ENCODE measurements around the gene TMEM272. TPM values are rescaled to one million over a fixed set of nuclear protein-coding genes. Genes with fewer than 3 reads are reported as not detected.
"Not testable (repeated sequence)": the region's sequence is repeated elsewhere in the genome, so short reads cannot be mapped to it uniquely, and the experiment has no call there.

TMEM272 gene
- total RNA-seq, 1 donor from 2014 or later, result 0.71 TPM

DNA sequence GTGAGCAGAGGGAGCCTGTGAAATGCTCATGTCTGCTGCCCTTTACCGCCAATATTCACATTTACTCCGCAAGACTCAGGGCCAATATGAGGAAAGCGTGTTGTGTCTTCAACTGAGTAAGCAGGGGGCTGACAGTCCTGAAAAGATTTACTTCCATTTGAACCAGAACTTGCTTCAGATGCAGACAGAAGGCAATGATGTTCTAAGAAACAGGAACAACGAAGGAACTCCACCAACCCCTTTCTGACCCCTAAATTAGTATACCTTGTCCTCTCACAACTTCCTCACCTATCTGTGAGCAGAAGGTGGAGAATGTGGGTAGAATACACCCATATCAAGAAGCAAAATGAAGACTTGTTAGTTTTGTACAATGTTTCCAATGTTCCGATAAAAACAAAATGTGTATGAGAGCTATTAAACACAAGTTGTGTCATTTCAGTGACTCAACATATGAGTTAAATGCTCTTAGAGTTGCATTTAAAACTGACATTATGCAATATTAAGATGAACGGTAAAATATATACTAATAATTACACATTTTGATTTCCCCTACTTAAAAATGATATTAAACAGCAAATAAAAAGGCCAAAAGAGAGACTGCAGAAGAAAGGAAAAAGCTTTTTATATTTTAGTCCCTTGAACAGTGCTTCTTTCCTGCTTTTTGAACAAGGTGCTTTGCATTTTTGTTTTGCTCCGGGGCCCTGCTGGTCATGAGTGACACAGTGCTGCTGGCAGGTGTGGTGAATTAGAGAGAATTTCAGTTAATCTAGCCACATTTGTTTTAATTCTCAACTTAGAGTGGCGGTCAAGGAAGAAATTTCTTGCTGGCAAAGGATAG, 16.0 kb downstream of the TMEM272 start:
- intact Hi-C loops (cut with DNase I), result no loop called here
- DNase-seq (ENCODE audit: low spot score) (no peak), ATAC-seq (no peak)

DNA sequence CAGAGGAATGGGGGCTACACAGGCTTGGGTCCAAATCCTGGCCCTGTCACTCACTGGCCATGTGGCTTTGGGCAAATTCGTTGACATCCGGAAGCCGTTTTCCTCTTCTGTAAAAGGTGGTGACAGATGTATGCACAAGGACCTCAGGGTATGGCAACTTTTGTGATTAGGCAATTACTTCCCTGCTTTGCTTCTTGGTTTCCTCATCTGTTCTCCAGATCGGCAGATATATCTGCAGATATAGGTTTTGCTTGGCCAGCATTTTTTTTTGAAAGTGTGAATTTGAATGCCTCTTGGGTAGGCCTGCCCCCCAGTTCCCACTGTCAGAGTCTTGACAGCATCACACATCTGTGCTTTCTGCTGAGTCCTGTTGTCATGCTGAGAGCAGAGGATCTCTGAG, 17.7 kb downstream of the TMEM272 start:
- intact Hi-C loops (cut with DNase I), result no loop called here
- DNase-seq (ENCODE audit: low spot score), result no peak

DNA sequence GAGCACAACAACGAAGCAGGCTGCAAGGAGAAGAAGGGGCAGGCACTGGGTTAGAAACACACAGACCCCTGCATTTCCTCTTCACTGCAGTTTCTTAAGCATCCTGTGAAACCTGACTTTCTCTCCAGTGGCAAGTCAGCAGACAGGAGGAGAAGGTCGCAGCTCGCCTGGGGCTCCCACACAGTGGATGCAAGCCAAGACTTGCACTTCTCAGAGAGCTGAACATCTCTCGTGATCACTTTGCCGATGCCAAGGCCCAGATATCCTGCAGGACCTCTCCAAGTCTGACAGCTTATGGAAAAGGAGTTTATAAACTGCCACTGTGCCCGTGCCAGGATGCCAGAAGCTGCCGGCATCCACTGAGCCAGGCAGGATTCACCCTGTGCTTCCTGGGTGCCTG, 18.4 kb downstream of the TMEM272 start:
- DNase-seq (ENCODE audit: low spot score) (no peak), ATAC-seq (no peak)
- intact Hi-C loops (cut with DNase I), result no loop called here

More for the DNA sequence above, 17.7 kb downstream of the TMEM272 start:
- no peak for ATAC-seq

DNA sequence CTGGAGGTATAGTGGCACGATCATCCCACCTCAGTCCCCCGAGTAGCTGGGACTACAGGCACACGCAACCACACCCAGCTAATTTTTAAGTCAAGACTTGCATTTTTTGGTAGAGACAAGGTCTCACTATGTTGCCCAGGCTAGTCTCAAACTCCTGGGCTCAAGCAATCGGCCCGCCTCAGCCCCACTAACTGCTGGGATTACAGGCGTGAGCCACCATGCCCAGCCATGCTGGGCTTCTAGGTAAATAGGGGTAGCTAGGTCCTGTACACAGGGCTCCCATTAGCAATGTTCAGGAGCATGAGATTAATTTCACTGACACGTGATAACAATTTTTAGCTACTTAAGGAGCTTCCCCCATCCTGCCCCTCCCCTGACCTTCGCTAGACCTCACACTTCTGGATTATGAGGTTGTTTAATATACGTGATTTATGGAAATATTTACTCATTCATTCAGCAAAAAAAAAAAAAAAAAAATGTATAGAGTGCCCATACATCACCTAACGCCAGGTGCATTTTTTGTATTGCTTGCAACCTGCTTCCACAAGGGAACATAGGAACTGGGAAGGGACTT, 19.2 kb downstream of the TMEM272 start:
- no peak for DNase-seq (ENCODE audit: low spot score)

DNA sequence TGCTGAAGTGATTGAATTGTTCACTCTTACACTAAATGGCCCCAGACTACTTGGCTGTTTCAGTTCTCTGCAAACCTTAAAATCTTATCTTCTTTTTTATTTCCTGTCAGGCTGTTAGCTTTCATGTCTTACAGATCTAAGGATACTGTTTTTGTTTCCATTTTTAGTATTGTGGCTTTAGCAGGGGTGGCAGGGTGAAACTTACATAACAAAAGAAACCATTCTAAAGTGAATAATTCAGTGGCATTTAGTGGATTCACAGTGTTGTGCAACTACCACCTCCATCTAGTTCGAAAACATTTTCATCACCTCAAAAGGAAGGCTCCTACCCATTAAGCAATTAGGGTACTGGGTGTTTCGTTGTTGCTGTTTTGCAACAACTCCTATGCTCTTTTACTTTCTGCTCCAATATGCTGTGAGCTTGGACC, 19.8 kb downstream of the TMEM272 start:
- intact Hi-C loops (cut with DNase I), result loop anchor here (1.0 kb wide), 1 partner anchor 31 kb away; no protein-coding TSS in a partner anchor
- peak; percentile 73 for ATAC-seq
- no peak for DNase-seq (ENCODE audit: low spot score)

More for the DNA sequence above, 19.2 kb downstream of the TMEM272 start:
- intact Hi-C loops (cut with DNase I), result loop anchor here (1.0 kb wide), 1 partner anchor 31 kb away; no protein-coding TSS in a partner anchor
- no peak for ATAC-seq

DNA sequence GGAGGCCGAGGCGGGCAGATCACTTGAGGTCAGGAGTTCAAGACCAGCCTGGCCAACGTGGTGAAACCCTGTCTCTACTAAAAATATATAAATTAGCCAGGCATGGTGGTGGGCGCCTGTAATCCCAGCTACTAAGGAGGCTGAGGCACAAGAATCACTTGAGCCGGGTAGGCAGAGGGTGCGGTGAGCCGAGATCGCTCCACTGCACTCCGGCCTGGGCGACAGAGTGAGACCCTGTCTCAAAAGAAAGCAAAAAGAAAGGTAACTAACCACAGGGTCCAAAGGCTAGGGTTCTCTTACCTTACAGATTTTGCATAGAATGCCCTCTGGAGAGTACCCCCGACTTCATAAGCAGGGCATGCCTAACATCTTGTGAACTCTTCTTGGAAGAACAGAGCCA, 20.3 kb downstream of the TMEM272 start:
- intact Hi-C loops (cut with DNase I), result loop anchor here (1.0 kb wide), 1 partner anchor 32 kb away; no protein-coding TSS in a partner anchor
- not testable (repeated sequence) for ATAC-seq; DNase-seq (ENCODE audit: low spot score)

DNA sequence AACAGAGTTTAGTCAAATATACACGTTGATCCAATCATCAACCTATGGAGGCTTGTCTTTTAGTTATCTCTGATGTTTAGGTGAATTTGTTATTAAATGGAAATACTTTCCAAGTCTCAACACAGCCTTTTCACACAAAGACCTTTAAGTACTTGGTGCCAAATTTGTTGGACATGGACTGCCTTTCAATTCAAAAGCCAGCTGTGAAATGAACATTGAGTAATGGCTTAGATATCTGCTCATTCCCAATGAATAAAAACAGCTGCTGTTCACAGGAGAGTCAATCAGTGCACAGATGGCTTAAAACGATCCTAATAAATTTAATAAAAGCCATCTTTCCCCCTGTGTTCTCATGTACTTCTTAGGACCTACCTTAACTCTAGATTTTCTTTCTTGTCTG, 21.1 kb downstream of the TMEM272 start:
- no peak for DNase-seq (ENCODE audit: low spot score)

DNA sequence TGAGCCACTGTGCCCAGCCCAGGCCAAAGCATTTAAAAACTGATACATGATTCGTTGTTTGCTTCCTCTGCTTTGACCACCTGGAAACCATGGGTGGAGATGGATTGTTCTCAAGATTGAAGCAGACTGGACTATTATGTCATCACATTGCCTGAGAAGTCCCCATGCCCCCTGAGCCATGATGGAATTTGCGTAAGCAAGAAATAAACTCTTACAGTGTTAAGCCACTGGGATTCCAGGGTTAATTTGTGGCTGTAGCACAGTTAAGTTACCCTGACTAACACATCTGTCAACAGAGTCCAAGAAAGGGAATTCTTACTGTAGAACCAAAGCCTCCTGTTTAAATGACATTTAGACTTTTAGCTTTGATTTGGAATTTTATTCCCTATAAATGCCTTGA, 21.6 kb downstream of the TMEM272 start:
- intact Hi-C loops (cut with DNase I), result no loop called here
- ATAC-seq, result no peak
- DNase-seq (ENCODE audit: low spot score), result no peak

More for the DNA sequence above, 21.1 kb downstream of the TMEM272 start:
- ATAC-seq, result no peak
- intact Hi-C loops (cut with DNase I), result no loop called here

DNA sequence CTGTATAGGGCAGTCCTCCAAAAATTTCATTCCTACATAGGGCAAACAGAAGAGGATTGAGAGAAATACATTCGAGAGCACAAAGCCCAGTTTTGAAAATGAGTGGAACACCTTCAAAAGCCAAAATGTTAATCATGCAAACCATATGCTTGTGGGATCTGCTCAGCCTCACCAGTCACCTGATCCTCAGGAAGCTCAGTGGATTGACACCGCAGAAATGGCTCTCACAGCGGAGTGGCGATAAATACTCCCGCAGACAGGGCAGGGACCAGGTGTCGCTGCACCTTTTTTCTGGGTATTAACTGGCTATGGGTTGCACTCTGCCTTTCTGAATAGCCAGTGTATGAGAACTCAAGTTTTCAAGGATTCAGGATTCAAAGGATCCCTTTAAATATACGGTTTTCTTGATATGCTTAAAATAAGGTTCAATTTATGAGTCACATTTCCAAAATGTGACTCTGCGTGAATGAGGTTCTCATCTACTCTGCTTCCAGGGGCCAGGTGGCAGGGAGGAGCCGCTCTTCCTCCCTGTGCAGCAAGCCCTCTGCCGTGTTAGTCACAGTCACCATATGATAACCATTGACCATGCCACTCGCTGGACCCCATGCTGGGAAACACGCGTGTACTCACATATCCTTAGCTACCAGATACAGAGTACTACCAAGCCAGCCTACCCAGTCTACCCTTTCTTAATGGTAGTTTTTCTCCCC, 22.7 kb downstream of the TMEM272 start:
- ATAC-seq (no peak), DNase-seq (ENCODE audit: low spot score) (no peak)
- intact Hi-C loops (cut with DNase I), result no loop called here

DNA sequence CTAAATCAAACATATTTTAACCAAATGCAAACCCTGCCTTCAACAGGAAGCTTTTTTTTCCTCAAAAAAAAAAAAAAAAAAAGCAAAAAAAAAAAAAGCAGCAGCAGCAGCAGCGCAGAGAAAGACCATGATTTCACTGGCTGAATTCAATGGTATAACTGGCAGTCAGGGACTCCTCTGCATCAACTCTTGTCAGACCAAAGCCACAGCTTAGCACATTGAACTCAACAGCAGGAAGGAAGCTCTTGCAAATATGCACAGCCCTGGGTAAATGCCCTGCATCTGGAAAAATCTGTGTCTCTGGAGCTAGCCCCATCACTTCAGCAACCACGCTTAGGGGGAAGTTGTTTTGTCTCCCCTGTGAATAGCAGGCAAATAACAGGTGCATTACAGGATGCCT, 23.4 kb downstream of the TMEM272 start:
- DNase-seq (ENCODE audit: low spot score), result no peak
- intact Hi-C loops (cut with DNase I), result no loop called here
- ATAC-seq, result no peak

DNA sequence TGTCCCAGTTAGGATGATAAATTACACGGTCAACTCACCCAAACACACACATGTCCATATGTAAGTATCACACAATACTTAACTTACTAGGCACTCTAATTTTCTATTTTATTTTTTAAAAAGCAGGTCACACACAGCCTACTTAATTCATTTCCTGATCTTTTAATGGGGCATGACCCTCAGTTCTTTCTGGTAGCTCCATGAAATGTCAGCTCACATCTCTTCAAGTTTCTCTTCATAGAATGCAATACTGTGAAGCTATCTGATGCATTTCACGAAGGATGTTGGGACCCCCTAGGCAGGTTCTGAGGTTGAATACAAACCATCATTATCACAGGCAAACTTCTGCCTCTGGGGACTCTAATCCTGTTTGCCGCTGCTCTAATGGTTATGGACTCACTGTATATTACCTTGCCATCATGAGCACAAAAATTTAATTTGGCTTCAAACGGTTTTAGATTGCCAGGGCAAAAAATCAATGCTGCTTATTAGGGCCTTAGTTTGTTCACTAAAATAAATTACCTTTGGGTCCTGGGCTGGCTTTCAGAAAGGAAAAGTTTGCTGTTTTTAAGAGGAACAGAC, 24.9 kb downstream of the TMEM272 start:
- no peak for ATAC-seq

DNA sequence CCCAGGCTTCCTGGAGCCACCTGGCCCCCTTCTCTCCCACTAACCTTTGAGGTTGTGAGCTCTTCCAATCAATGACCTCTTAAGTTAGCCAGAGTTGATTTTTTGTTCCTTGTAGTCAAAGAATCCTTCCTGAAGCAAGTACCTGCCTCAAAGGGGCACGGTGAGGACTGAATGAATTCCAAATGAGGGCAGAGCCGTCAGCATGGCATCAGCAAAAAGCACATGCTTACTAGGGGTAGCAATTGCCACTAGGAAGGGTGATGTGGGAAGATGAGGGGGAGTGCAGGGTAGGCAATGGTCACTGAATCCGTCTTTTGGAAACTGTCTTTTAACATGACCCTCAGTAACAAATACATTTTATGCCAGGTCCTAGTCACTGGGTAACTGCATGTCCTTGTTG, 25.4 kb downstream of the TMEM272 start:
- no peak for DNase-seq (ENCODE audit: low spot score)
- ATAC-seq, result no peak
- intact Hi-C loops (cut with DNase I), result no loop called here

More for the DNA sequence above, 24.9 kb downstream of the TMEM272 start:
- intact Hi-C loops (cut with DNase I), result no loop called here
- no peak for DNase-seq (ENCODE audit: low spot score)

DNA sequence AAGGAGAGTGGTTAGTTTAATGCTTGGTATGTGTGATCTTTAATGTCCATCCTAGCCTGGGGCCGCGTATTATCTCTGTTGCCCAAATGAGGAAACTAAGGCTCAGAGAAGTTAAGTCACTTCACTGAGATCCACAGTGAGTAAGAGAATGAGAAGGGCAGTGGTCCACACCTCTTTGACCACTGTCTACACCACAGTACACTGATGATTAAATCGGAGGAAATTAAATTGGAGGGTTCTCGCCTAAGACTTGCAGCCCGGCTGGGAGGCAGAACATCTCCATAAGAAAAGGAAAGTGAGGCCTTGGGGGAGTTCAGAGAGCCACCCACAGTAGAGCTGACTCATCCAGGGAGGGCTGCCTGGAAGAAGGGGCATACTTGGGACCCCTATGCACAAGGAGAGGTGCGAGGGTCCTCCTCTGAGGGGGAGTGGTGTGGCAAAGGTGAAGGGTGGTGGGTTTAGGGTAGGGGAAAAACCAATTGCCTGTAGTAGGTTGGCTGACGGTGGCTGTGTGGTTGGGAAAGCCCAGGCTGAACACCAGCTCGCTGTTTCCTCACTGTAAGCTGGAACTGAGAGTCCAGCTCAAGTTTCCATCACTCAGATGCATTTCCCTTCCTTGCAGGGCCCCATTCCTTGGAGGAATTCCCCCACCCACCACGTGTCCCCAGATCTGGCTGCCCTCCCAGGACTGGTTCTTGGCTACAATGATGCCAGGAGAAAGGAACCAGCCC, 26.0 kb downstream of the TMEM272 start:
- no peak for DNase-seq (ENCODE audit: low spot score)
- ATAC-seq, result peak; percentile 41
- intact Hi-C loops (cut with DNase I), result no loop called here

DNA sequence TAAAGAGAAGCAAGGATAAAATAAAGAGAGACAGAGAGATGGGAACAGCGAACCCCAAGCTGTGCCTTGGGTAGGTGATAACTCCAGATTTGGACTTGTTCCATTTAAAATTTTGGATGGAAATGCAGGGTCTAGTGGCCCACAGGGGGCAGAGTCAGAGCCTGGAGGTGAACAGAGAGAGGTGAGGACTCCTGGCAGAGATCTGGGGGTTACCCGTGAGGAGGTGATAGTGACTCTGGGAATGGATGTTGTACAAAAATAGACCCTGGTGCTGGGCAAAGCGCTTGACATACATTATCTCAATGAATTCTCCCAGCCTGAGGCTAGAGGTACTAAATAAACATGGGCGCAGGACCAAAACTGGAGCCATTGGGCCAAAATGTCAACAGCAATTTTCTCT, 26.7 kb downstream of the TMEM272 start:
- DNase-seq (ENCODE audit: low spot score) (no peak), ATAC-seq (no peak)
- intact Hi-C loops (cut with DNase I), result no loop called here

DNA sequence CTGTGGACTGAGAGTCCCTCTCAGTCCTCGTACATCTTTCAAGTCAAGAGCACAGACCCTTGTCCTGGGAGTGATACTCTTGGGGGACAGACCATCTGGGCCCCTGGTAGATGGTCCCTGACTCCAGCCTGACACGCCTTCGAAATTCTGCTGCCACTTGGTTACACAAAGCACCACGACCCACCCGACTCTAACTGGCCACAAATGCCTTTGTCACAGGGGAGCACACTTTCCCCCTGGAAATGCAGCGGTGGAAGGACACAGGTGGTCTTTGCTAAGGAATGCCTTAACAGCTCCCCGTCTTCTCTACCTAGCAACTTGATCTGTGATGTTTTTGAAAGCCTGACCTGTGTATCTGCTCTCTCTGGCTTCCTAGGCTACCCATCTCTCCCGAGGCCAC, 27.3 kb downstream of the TMEM272 start:
- no peak for ATAC-seq
- intact Hi-C loops (cut with DNase I), result no loop called here

DNA sequence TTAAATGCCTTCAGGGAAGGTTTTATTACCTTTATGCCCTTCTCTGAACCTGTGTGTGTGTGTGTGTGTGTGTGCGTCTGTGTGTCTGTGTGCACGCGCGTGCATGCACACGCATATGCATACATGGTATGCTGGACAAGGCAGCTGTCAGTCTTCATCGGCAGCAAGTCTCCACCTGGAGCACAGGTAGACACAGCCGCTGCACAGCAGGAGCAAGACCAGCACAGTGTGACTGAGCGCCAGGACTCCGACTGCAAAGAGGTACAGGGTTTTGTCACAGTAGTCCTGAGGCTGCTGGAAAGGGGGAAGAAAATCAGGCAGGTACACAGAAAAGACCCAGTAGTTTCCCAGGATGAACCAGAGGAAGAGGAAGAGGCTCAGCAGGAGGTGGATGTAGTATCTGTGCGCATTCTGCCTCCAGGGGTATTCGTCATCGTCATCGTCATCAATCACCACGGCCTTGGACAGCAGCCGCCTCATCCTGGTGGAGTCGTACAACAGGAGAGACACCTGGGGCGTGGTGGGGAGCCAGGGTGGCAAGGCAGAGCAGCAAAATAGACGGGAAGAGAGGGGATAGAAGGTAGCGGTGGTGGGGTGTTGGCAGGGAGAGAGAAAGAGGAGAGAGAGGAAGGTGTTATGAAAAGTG, 28.2 kb downstream of the TMEM272 start:
- DNase-seq (ENCODE audit: low spot score), result no peak
- intact Hi-C loops (cut with DNase I), result no loop called here
- ATAC-seq, result no peak

More for the DNA sequence above, 27.3 kb downstream of the TMEM272 start:
- no peak for DNase-seq (ENCODE audit: low spot score)

DNA sequence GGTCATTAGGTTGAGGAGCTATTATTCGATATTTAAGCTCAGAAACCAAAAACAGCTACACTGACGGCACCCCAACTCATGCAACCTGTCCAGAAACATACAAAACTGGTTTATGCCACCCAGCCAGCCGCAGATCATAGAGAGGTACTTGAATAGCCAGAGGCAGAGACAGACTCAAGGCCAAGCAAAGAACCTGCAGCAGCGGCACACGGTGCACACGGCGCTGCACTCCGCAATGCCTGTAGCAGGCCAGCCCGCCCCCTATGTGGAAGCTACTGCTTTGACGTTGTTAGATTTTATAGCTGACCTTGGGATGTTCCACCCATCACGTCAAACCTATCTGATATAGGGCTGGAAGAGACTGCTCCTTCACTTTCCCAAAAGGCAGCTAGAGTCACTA, 29.1 kb downstream of the TMEM272 start:
- intact Hi-C loops (cut with DNase I), result no loop called here
- ATAC-seq (no peak), DNase-seq (ENCODE audit: low spot score) (no peak)

Measured in sciatic nerve (tissue), 2 donors.